DOHH2 (cell line): ENCODE data around the gene POLDIP2.

ENCODE experiments used
- H3F3A ChIP-seq: fragments of 200-600 bp; sonication (generic), shearing (Covaris generic); 2 replicates; pipeline ENCODE4 v1.6.0; 2016; ENCODE audit warnings: antibody characterized with exemption, mild to moderate bottlenecking; ENCODE audit not compliant: control insufficient read depth, insufficient read depth
- H3K27ac ChIP-seq: fragments of 200-600 bp; sonication (generic); 2 replicates; pipeline ENCODE4 v1.5.1; 2014; ENCODE audit warnings: low read depth, mild to moderate bottlenecking, low read length, moderate library complexity
- H3K27me3 ChIP-seq: fragments of 200-600 bp; sonication (generic); 2 replicates; pipeline ENCODE4 v1.6.1; 2014; ENCODE audit warnings: mild to moderate bottlenecking, low read length, mixed read lengths; ENCODE audit not compliant: control insufficient read depth
- H3K36me3 ChIP-seq: fragments of 200-600 bp; sonication (generic); 2 replicates; pipeline ENCODE4 v1.6.1; 2014; ENCODE audit warnings: mild to moderate bottlenecking, low read length, moderate library complexity, mixed read lengths; ENCODE audit not compliant: control insufficient read depth
- H3K4me1 ChIP-seq: fragments of 200-600 bp; sonication (generic); 2 replicates; pipeline ENCODE4 v1.6.1; 2014; ENCODE audit warnings: mild to moderate bottlenecking, low read length, mixed read lengths; ENCODE audit not compliant: control insufficient read depth
- H3K4me2 ChIP-seq: fragments of 200-600 bp; sonication (generic); 2 replicates; pipeline ENCODE4 v1.6.0; 2014; ENCODE audit warnings: mild to moderate bottlenecking, low read length, moderate library complexity
- H3K4me3 ChIP-seq: fragments of 200-600 bp; sonication (generic); 2 replicates; pipeline ENCODE4 v1.5.1; 2014; ENCODE audit warnings: mild to moderate bottlenecking, low read length, mixed read lengths
- H3K79me2 ChIP-seq: fragments of 200-600 bp; sonication (generic); 2 replicates; pipeline ENCODE4 v1.6.1; 2014; ENCODE audit warnings: mild to moderate bottlenecking, low read length, mixed read lengths; ENCODE audit not compliant: control insufficient read depth
- H3K9me2 ChIP-seq: fragments of 200-600 bp; sonication (generic); replicated peaks from 2 replicates; pipeline ENCODE4 v1.6.1; 2014; ENCODE audit warnings: mild to moderate bottlenecking, low read length, mixed read lengths; ENCODE audit not compliant: control insufficient read depth
- H3K9me3 ChIP-seq: fragments of 200-600 bp; sonication (generic); 2 replicates; pipeline ENCODE4 v1.6.1; 2014; ENCODE audit warnings: antibody characterized with exemption, low read length, mixed read lengths; ENCODE audit not compliant: control insufficient read depth, insufficient read depth
- H4K20me1 ChIP-seq: fragments of 200-600 bp; sonication (generic); 2 replicates; pipeline ENCODE4 v1.6.0; 2014; ENCODE audit warnings: low read depth, mild to moderate bottlenecking, antibody characterized with exemption, low read length, moderate library complexity; ENCODE audit not compliant: control insufficient read depth, insufficient read depth
- CTCF ChIP-seq: fragments of 200-600 bp; sonication (generic); IDR thresholded peaks from one replicate; pipeline ENCODE4 v1.5.1; 2014; ENCODE audit warnings: antibody characterized with exemption, mild to moderate bottlenecking, low read depth, low read length; ENCODE audit not compliant: poor library complexity, severe bottlenecking
- EZH2phosphoT487 ChIP-seq: fragments of 200-600 bp; sonication (generic); IDR thresholded peaks from 2 replicates; pipeline ENCODE4 v1.6.1; 2017; ENCODE audit warnings: borderline replicate concordance, mild to moderate bottlenecking, antibody characterized with exemption, low read length, moderate library complexity, mixed read lengths

POLDIP2 gene

GRCh38 chr17:28319598-28319935 lies 37.8 kb downstream of the POLDIP2 start:
- Histone ChIP-seq H3K36me3 (peaks cover 50% of the 10 kb centered on the region), H3K4me2 (peak overlapping the region; percentile 80), H3K4me1 (peaks cover 57% of the 10 kb centered on the region), H3F3A (0 out of 2 replicates have a peak, but pooled peaks cover 4% of the 10 kb centered on the region), H4K20me1 (peaks cover 31% of the 10 kb centered on the region), H3K4me3 (peak overlapping the region; percentile 82), H3K9me2 (no peaks in the 10 kb centered on the region), H3K27ac (peak overlapping the region; percentile 74), H3K27me3 (no peaks in the 10 kb centered on the region), H3K79me2 (peaks cover 74% of the 10 kb centered on the region), H3K9me3 (no peaks in the 10 kb centered on the region)
- TF ChIP-seq CTCF (no peak), EZH2phosphoT487 (no peak)

- H3K27me3 ChIP-seq = no peaks in the 10 kb centered on the region
- no peaks in the 10 kb centered on the region for H3K9me2 ChIP-seq
- TF ChIP-seq EZH2phosphoT487 (no peak), CTCF (no peak)
- H3F3A ChIP-seq = no peaks in the 10 kb centered on the region
- H3K4me3 ChIP-seq = peak within 1 kb of the TSS; percentile 82
- H4K20me1 ChIP-seq = peaks cover 25% of the 10 kb centered on the region
- H3K79me2 ChIP-seq = peaks cover 68% of the 10 kb centered on the region
- H3K4me1 ChIP-seq = peaks cover 51% of the 10 kb centered on the region
- peaks cover 44% of the 10 kb centered on the region for H3K36me3 ChIP-seq
- peak within 1 kb of the TSS; percentile 74 for H3K27ac ChIP-seq
- no peaks in the 10 kb centered on the region for H3K9me3 ChIP-seq
- H3K4me2 ChIP-seq = peak within 1 kb of the TSS; percentile 81
Observed at GRCh38 chr17:28318759-28319597, 38.3 kb downstream of the POLDIP2 start, which contains the start of gene TMEM97. TSS of gene TMEM97 (plus strand) at chr17:28319200. CDS start at chr17:28319240, 40 bp downstream.

GRCh38 chr17:28317966-28318758 lies 39.2 kb downstream of the POLDIP2 start:
- H3K9me2 ChIP-seq = no peaks in the 10 kb centered on the region
- no peaks in the 10 kb centered on the region for H3K9me3 ChIP-seq
- H3K4me3 ChIP-seq = peak overlapping the region; percentile 82
- TF ChIP-seq EZH2phosphoT487 = no peak
- TF ChIP-seq CTCF = peak; percentile 21
- H3K79me2 ChIP-seq = peaks cover 60% of the 10 kb centered on the region
- H3K36me3 ChIP-seq = peaks cover 44% of the 10 kb centered on the region
- H3F3A ChIP-seq = peaks cover 6% of the 10 kb centered on the region
- H3K4me1 ChIP-seq = peaks cover 44% of the 10 kb centered on the region
- H3K27ac ChIP-seq = peak overlapping the region; percentile 70
- H3K4me2 ChIP-seq = peak overlapping the region; percentile 81
- peaks cover 24% of the 10 kb centered on the region for H4K20me1 ChIP-seq
- no peaks in the 10 kb centered on the region for H3K27me3 ChIP-seq
